Spleen (tissue), 7 donors: Measurements from ENCODE around the gene STEAP1B.

Experiments used
- POLR2A ChIP-seq, 3 donors: fragments of 450-650 bp; IDR thresholded peaks; one replicate each; pipeline ENCODE4 v1.5.1; 2017; ENCODE audit warnings: antibody characterized with exemption in 3 of 3, mild to moderate bottlenecking in 1 of 3
- POLR2AphosphoS5 ChIP-seq, 3 donors: sonication (generic); formaldehyde crosslinking; IDR thresholded peaks; one replicate each; pipeline ENCODE4 v1.5.1; 2017; ENCODE audit warnings: antibody characterized with exemption in 3 of 3
- TF ChIP-seq, protein P1 (sequence below), 11 experiments: fragments of 200-600 bp in 7 of 11; fragments of 450-650 bp in 4 of 11; sonication (generic) in 4 of 11; IDR thresholded peaks in 8 of 11; conservative IDR thresholded peaks in 3 of 11; 1 replicate in 7 of 11; 2 replicates in 4 of 11; pipeline versions ENCODE4 v1.4.0 to v1.8.0; 2016 to 2021; ENCODE audit warnings: antibody characterized with exemption in 11 of 11, inconsistent platforms in 4 of 11, mild to moderate bottlenecking in 1 of 11
- donor health status: DM: no; HTN: no; CAD: no; lungs with moderate emphysema.
- donor health status: DM: no; HTN: no; CAD: no.
- donor health status: DM: no; HTN: no; CAD: no.

DNA sequence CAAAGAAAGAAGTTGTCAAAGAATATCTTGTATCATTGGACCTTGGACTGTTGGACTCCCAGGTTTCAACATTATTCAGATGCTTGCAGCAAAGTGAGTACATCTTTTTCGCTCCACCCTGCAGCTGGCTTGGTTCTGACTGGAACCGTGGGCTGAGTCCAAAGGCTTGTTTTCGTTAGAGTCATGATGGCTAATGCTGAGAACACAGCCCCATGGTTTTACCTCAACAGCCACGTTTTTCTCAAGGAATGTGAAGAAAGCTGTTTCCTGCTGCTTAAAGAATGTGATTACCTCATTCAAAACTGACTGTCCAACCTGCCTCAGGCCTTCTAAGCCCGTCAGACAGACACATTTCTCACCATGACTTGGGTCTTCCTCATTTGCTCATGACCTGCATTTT lies 69.5 kb downstream of the STEAP1B start:
- TF ChIP-seq, protein P1, sequence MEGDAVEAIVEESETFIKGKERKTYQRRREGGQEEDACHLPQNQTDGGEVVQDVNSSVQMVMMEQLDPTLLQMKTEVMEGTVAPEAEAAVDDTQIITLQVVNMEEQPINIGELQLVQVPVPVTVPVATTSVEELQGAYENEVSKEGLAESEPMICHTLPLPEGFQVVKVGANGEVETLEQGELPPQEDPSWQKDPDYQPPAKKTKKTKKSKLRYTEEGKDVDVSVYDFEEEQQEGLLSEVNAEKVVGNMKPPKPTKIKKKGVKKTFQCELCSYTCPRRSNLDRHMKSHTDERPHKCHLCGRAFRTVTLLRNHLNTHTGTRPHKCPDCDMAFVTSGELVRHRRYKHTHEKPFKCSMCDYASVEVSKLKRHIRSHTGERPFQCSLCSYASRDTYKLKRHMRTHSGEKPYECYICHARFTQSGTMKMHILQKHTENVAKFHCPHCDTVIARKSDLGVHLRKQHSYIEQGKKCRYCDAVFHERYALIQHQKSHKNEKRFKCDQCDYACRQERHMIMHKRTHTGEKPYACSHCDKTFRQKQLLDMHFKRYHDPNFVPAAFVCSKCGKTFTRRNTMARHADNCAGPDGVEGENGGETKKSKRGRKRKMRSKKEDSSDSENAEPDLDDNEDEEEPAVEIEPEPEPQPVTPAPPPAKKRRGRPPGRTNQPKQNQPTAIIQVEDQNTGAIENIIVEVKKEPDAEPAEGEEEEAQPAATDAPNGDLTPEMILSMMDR (IDR thresholded peaks at IDR 0.05 in 8 of 11, conservative IDR thresholded peaks at IDR 0.05 in 3 of 11) = no peak
- TF ChIP-seq POLR2A (IDR thresholded peaks at IDR 0.05) = no peak
- no peak for TF ChIP-seq POLR2AphosphoS5 (IDR thresholded peaks at IDR 0.05)
